ENCODE data around the gene DPF1.

DPF1 gene

DNA sequence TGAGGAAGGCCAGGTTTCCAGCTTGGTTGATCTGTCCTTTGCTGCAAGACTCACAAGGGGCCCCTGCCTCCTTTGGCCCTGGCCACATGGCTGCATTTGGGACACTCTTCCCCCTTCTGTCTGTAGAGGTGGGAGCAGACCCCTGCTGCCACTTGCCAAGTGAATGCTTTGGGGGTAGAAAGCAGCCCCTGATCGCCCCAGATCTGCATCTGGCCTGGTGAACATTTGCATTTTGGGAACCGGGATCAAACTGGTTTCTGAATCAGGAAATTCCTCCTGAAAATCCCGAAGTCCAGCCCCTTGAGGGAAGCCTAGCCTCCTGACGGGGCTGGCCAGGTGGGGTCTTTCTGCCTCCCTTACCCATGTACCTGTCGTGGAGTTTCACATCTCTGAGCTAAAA, 14.9 kb downstream of the DPF1 start:
- H3K27ac ChIP-seq (replicated peaks; ENCODE audit: low read length), result peak overlapping the region; percentile 84

DNA sequence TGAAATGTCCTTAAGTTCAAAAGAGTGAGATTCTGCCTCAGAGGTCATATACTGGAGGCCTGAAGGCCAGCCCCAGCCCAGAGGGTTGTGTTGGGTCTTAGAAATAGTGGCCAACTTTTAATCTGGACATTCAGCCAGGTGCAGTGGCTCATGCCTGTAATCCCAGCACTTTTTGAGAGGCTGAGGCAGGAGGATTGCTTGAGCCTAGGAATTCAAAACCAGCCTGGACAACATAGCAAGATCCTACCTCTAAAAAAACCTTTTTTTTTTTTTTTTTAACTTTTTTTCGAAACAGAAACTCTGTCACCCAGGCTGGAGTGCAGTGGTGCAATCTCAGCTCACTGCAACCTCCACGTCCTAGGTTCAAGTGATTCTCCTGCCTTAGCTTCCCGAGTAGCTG, 15.5 kb downstream of the DPF1 start:
- H3K4me1 ChIP-seq (ENCODE audit: control insufficient read depth in 2 of 2, insufficient read depth in 1 of 2, low read depth in 1 of 2, low read length in 2 of 2), result peaks cover 27 to 37% of the 10 kb centered on the region in 2 donors
- no CpG with 5 or more reads among the region's 3 CpGs for WGBS, 2 donors (ENCODE audit: extremely low coverage in 2 of 2, insufficient read length in 2 of 2, insufficient replicate concordance in 1 of 2)
- DNase-seq (ENCODE audit: low spot score), result no peak
- no peak overlapping the region for H3K23ac ChIP-seq (ENCODE audit: low read depth, low read length, poor library complexity)
- H3K14ac ChIP-seq (ENCODE audit: low read length), result no peak overlapping the region
- peaks cover 0 to 16% of the 10 kb centered on the region in 2 donors for H3K36me3 ChIP-seq (replicated peaks in 1 of 2; ENCODE audit: control insufficient read depth in 2 of 2, insufficient read depth in 2 of 2, low read length in 2 of 2)
- peaks cover 1% of the 10 kb centered on the region for H3K79me1 ChIP-seq (ENCODE audit: low read depth, low read length)
- H3K4me2 ChIP-seq (ENCODE audit: insufficient read depth, low read length, poor library complexity, severe bottlenecking), result no peak overlapping the region
- no peak overlapping the region for H3K27ac ChIP-seq (replicated peaks; ENCODE audit: low read length)
- H4K8ac ChIP-seq (ENCODE audit: low read depth, low read length), result no peak overlapping the region
- no peak overlapping the region for H2AFZ ChIP-seq (ENCODE audit: low read length)
- no peak overlapping the region for H2BK5ac ChIP-seq (ENCODE audit: low read length)
- H3K27me3 ChIP-seq (ENCODE audit: control insufficient read depth in 3 of 3, insufficient read depth in 3 of 3, low read depth in 1 of 3, low read length in 3 of 3), result no peaks in the 10 kb centered on the region
- H2AK5ac ChIP-seq (ENCODE audit: low read depth, low read length), result no peak overlapping the region
- no peak overlapping the region for H2BK120ac ChIP-seq (ENCODE audit: low read depth, low read length)
- no peak overlapping the region for H2BK15ac ChIP-seq (ENCODE audit: low read length)
- H3K9ac ChIP-seq (ENCODE audit: low read depth, low read length, poor library complexity), result no peak overlapping the region
- H3K9me3 ChIP-seq (replicated peaks in 1 of 2; ENCODE audit: control insufficient read depth in 2 of 2, insufficient read depth in 1 of 2, low read depth in 1 of 2, low read length in 2 of 2), result no peaks in the 10 kb centered on the region
- H3K18ac ChIP-seq (ENCODE audit: low read length), result no peak overlapping the region
- no peak overlapping the region for H3K4me3 ChIP-seq (ENCODE audit: low read length in 2 of 2)
- H4K91ac ChIP-seq (ENCODE audit: low read depth, low read length, poor library complexity), result no peak overlapping the region
- no peak overlapping the region for H3K4ac ChIP-seq (ENCODE audit: low read length)
- no peak overlapping the region for H2BK12ac ChIP-seq (ENCODE audit: low read length)

More for the DNA sequence above, 14.9 kb downstream of the DPF1 start:
- H2BK5ac ChIP-seq (ENCODE audit: low read length), result no peak overlapping the region
- no peak for DNase-seq (ENCODE audit: low spot score)
- no peak overlapping the region for H3K23ac ChIP-seq (ENCODE audit: low read depth, low read length, poor library complexity)
- H2AFZ ChIP-seq (ENCODE audit: low read length), result peak overlapping the region; percentile 84
- H3K79me1 ChIP-seq (ENCODE audit: low read depth, low read length), result peaks cover 3% of the 10 kb centered on the region
- peak overlapping the region; percentile 88 for H2AK5ac ChIP-seq (ENCODE audit: low read depth, low read length)
- no CpG with 5 or more reads among the region's 5 CpGs for WGBS, 2 donors (ENCODE audit: extremely low coverage in 2 of 2, insufficient read length in 2 of 2, insufficient replicate concordance in 1 of 2)
- no peak overlapping the region for H4K91ac ChIP-seq (ENCODE audit: low read depth, low read length, poor library complexity)
- H3K4me2 ChIP-seq (ENCODE audit: insufficient read depth, low read length, poor library complexity, severe bottlenecking), result peak overlapping the region; percentile 85
- peaks cover 31 to 43% of the 10 kb centered on the region in 2 donors for H3K4me1 ChIP-seq (ENCODE audit: control insufficient read depth in 2 of 2, insufficient read depth in 1 of 2, low read depth in 1 of 2, low read length in 2 of 2)
- H3K4me3 ChIP-seq (ENCODE audit: low read length in 2 of 2), result peak overlapping the region in 1 of 2 donors; percentile 45
- H4K8ac ChIP-seq (ENCODE audit: low read depth, low read length), result no peak overlapping the region
- H3K9ac ChIP-seq (ENCODE audit: low read depth, low read length, poor library complexity), result no peak overlapping the region
- H3K4ac ChIP-seq (ENCODE audit: low read length), result no peak overlapping the region
- H3K18ac ChIP-seq (ENCODE audit: low read length), result peak overlapping the region; percentile 97
- H3K14ac ChIP-seq (ENCODE audit: low read length), result no peak overlapping the region
- H2BK12ac ChIP-seq (ENCODE audit: low read length), result peak overlapping the region; percentile 2
- H3K36me3 ChIP-seq (replicated peaks in 1 of 2; ENCODE audit: control insufficient read depth in 2 of 2, insufficient read depth in 2 of 2, low read length in 2 of 2), result peaks cover 0 to 19% of the 10 kb centered on the region in 2 donors
- no peak overlapping the region for H2BK120ac ChIP-seq (ENCODE audit: low read depth, low read length)
- H3K9me3 ChIP-seq (replicated peaks in 1 of 2; ENCODE audit: control insufficient read depth in 2 of 2, insufficient read depth in 1 of 2, low read depth in 1 of 2, low read length in 2 of 2), result no peaks in the 10 kb centered on the region
- H3K27me3 ChIP-seq (ENCODE audit: control insufficient read depth in 3 of 3, insufficient read depth in 3 of 3, low read depth in 1 of 3, low read length in 3 of 3), result no peaks in the 10 kb centered on the region
- no peak overlapping the region for H2BK15ac ChIP-seq (ENCODE audit: low read length)

DNA sequence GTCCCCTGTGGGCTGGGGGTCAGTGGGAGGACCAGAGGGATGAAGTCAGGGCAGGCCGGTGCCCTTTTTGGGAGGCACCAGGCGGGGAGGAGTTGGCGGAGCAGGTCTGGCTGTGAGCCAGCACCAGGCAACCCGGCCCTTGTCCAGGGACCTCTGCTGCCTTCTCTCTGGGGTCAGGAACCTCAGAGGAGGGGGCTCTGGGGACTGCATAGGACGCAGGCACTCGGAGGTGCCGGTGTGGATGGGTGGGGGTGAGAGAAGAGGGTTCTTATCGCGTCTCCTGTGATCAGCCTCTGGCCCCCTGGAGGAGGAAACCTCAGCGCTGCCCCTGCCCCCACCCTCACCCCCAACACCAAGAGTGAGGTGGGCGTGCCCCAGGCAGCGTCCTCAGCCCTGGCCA, 16.5 kb downstream of the DPF1 start:
- Histone ChIP-seq H2BK12ac (ENCODE audit: low read length) (no peak overlapping the region), H4K8ac (ENCODE audit: low read depth, low read length) (peak overlapping the region; percentile 97), H3K4me3 (ENCODE audit: low read length in 2 of 2) (no peak overlapping the region), H3K79me1 (ENCODE audit: low read depth, low read length) (no peaks in the 10 kb centered on the region), H3K23ac (ENCODE audit: low read depth, low read length, poor library complexity) (no peak overlapping the region), H4K91ac (ENCODE audit: low read depth, low read length, poor library complexity) (no peak overlapping the region), H3K4me2 (ENCODE audit: insufficient read depth, low read length, poor library complexity, severe bottlenecking) (no peak overlapping the region), H3K9ac (ENCODE audit: low read depth, low read length, poor library complexity) (no peak overlapping the region), H3K27me3 (ENCODE audit: control insufficient read depth in 3 of 3, insufficient read depth in 3 of 3, low read depth in 1 of 3, low read length in 3 of 3) (no peaks in the 10 kb centered on the region), H2BK15ac (ENCODE audit: low read length) (peak overlapping the region; percentile 40), H2BK5ac (ENCODE audit: low read length) (peak overlapping the region; percentile 29), H3K27ac (replicated peaks; ENCODE audit: low read length) (peak overlapping the region; percentile 32), H3K9me3 (replicated peaks in 1 of 2; ENCODE audit: control insufficient read depth in 2 of 2, insufficient read depth in 1 of 2, low read depth in 1 of 2, low read length in 2 of 2) (no peaks in the 10 kb centered on the region), H2BK120ac (ENCODE audit: low read depth, low read length) (no peak overlapping the region), H3K4ac (ENCODE audit: low read length) (no peak overlapping the region), H3K4me1 (ENCODE audit: control insufficient read depth in 2 of 2, insufficient read depth in 1 of 2, low read depth in 1 of 2, low read length in 2 of 2) (peaks cover 27 to 36% of the 10 kb centered on the region in 2 donors), H3K18ac (ENCODE audit: low read length) (peak overlapping the region; percentile 78), H2AFZ (ENCODE audit: low read length) (no peak overlapping the region), H3K14ac (ENCODE audit: low read length) (peak overlapping the region; percentile 39), H3K36me3 (replicated peaks in 1 of 2; ENCODE audit: control insufficient read depth in 2 of 2, insufficient read depth in 2 of 2, low read length in 2 of 2) (peaks cover under 1 to 17% of the 10 kb centered on the region in 2 donors), H2AK5ac (ENCODE audit: low read depth, low read length) (peak overlapping the region; percentile 24)
- no peak for DNase-seq (ENCODE audit: low spot score)
- no CpG with 5 or more reads among the region's 12 CpGs for WGBS, 2 donors (ENCODE audit: extremely low coverage in 2 of 2, insufficient read length in 2 of 2, insufficient replicate concordance in 1 of 2)

DNA sequence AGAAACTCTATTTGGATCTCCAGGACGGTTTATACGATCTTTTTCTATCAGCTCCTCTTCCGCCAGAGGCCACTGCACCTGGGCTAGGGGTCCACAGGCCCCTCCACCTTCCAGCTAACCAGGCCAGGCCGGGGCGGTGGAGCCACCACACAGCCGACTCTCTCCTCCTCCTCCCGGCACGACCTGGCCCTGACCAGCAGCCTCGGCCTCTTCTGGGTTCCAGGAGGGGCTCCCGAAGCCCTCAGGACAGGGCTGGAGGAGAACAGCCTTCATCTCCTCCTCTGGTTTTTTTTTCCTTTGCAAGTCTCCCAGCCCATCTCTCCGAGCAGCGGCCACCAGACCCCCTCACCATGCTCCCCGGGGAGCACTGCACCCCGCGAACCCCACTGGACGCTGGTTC, 17.1 kb downstream of the DPF1 start:
- peak overlapping the region; percentile 68 for H2BK5ac ChIP-seq (ENCODE audit: low read length)
- no peaks in the 10 kb centered on the region for H3K9me3 ChIP-seq (replicated peaks in 1 of 2; ENCODE audit: control insufficient read depth in 2 of 2, insufficient read depth in 1 of 2, low read depth in 1 of 2, low read length in 2 of 2)
- no peak overlapping the region for H2BK12ac ChIP-seq (ENCODE audit: low read length)
- no peaks in the 10 kb centered on the region for H3K27me3 ChIP-seq (ENCODE audit: control insufficient read depth in 3 of 3, insufficient read depth in 3 of 3, low read depth in 1 of 3, low read length in 3 of 3)
- H3K4me1 ChIP-seq (ENCODE audit: control insufficient read depth in 2 of 2, insufficient read depth in 1 of 2, low read depth in 1 of 2, low read length in 2 of 2), result peaks cover 26 to 36% of the 10 kb centered on the region in 2 donors
- peaks cover 2 to 21% of the 10 kb centered on the region in 2 donors for H3K36me3 ChIP-seq (replicated peaks in 1 of 2; ENCODE audit: control insufficient read depth in 2 of 2, insufficient read depth in 2 of 2, low read length in 2 of 2)
- no peak overlapping the region for H3K4ac ChIP-seq (ENCODE audit: low read length)
- H3K4me2 ChIP-seq (ENCODE audit: insufficient read depth, low read length, poor library complexity, severe bottlenecking), result no peak overlapping the region
- H3K79me1 ChIP-seq (ENCODE audit: low read depth, low read length), result no peaks in the 10 kb centered on the region
- no peak overlapping the region for H3K9ac ChIP-seq (ENCODE audit: low read depth, low read length, poor library complexity)
- H3K4me3 ChIP-seq (ENCODE audit: low read length in 2 of 2), result no peak overlapping the region
- H3K18ac ChIP-seq (ENCODE audit: low read length), result peak overlapping the region; percentile 77
- no peak overlapping the region for H3K14ac ChIP-seq (ENCODE audit: low read length)
- peak overlapping the region; percentile 82 for H2BK15ac ChIP-seq (ENCODE audit: low read length)
- no peak overlapping the region for H3K23ac ChIP-seq (ENCODE audit: low read depth, low read length, poor library complexity)
- peak overlapping the region; percentile 92 for H2AK5ac ChIP-seq (ENCODE audit: low read depth, low read length)
- no peak overlapping the region for H3K27ac ChIP-seq (replicated peaks; ENCODE audit: low read length)
- H4K91ac ChIP-seq (ENCODE audit: low read depth, low read length, poor library complexity), result no peak overlapping the region
- H2AFZ ChIP-seq (ENCODE audit: low read length), result no peak overlapping the region
- H4K8ac ChIP-seq (ENCODE audit: low read depth, low read length), result no peak overlapping the region
- H2BK120ac ChIP-seq (ENCODE audit: low read depth, low read length), result no peak overlapping the region
- DNase-seq (ENCODE audit: low spot score), result no peak
- WGBS, 2 donors (ENCODE audit: extremely low coverage in 2 of 2, insufficient read length in 2 of 2, insufficient replicate concordance in 1 of 2), result no CpG with 5 or more reads among the region's 16 CpGs
